GM18517 (cell line): ENCODE data around the gene CRYAB.
A peak's percentile ranks its signal among the peaks of the same experiment; 100 is the strongest.
"Not testable (repeated sequence)": the region's sequence is repeated elsewhere in the genome, so short reads cannot be mapped to it uniquely, and the experiment has no call there.

Experiments
- ATAC-seq: cut with Tn5 transposase; IDR thresholded peaks from one replicate; pipeline ENCODE4 v1.9.1; 2021; ENCODE audit warnings: mild to moderate bottlenecking, moderate library complexity; ENCODE audit not compliant: unreplicated experiment

CRYAB gene

GRCh38 chr11:111910676-111911562, 651 bp downstream of the CRYAB start:
- no peak for ATAC-seq

DNA sequence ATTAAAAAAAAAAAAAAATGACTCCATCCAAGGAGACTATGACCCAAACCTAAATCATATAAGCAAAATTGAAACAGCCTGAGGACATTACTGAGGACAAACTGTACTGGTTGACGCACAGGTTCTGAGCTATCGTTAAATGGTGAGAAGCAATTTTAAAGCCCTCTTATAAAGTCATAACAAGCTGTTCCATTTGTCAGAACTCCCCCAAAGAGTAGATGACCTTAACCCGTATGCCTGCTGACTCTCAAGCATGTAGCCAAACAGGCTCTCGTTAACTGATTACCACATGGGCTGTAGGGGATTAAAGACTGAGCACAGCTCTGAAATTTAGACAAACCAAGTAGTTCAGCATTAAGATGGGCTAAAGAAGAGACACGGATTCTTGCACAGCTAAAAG, 2.2 kb downstream of the CRYAB start:
- ATAC-seq = no peak

- ATAC-seq = no peak
These were observed 2.8 kb downstream of the CRYAB start for GRCh38 chr11:111908639-111909305.

GRCh38 chr11:111906680-111907079, 4.9 kb downstream of the CRYAB start:
- ATAC-seq = no peak

DNA sequence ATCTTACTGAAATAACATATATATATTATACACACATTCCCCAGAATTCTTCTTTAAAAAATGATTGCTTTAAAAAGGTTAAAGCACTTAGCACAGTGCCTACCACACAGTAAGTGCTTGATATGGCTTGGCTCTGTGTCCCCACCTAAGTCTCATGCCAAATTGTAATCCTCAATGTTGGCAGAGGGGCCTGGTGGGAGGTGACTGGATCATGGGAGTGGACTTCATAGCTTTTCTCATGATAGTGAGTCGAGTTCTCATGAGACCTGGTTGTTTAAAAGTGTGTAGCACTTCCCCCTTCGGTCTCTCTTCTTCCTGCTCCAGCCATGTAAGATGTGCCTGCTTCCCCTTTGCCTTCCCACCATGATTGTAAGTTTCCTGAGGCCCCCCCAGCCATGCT, 6.2 kb downstream of the CRYAB start:
- no peak for ATAC-seq

GRCh38 chr11:111886844-111887243, 24.7 kb downstream of the CRYAB start:
- no peak for ATAC-seq

GRCh38 chr11:111886032-111886431, 25.5 kb downstream of the CRYAB start:
- no peak for ATAC-seq

DNA sequence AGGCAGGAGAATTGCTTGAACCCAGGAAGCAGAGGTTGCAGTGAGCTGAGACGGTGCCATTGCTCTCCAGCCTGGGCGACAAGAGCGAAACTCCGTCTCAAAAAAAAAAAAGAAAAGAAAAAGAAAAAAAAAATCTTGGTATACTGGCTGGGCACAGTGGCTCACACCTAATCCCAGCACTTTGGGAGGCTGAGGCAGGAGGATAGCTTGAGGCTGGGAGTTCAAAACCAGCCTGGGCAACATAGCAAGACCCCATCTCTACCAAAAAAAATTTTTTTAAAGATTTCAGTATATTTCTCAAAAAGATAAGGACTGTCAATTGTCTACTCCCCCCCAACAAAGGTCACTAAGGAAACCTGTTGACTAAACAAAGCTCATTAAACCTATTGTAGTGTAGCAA, 26.5 kb downstream of the CRYAB start:
- ATAC-seq = not testable (repeated sequence)

DNA sequence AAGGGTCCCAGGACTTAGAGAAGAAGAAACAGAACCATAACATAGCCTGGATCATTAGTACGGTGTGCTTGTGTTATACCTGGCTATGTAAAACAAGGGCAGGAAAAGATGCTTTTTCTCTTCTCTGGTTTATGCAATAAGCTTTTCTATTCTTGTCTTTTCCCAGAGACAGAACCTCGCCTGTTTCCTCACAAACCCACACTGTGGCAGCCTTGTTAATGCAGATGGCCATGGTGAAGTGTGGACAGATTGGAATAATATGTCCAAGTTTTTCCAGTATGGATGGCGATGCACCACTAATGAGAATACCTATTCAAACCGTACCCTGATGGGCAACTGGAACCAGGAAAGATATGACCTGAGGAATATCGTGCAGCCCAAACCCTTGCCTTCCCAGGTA, 29.4 kb downstream of the CRYAB start:
- no peak for ATAC-seq

DNA sequence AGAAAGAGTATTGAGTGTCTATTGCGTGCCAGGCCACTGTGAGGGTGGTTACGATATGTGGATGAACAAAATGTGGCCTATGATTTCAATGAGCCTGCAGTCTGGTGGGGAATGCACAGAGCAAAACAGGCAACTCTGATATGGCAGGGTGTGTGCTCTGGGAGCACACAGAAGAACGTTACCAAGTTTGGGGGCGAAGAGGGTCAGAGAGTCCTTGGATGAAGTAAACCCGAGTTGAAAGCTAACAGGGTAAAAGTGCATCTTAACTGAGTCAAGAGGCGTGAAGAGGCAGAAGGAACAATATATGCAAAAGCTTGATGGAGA, 32.0 kb downstream of the CRYAB start:
- ATAC-seq = peak; percentile 19

GRCh38 chr11:111878849-111879636, 32.5 kb downstream of the CRYAB start, which contains the start of the genes CFAP68 and FDXACB1:
Gene CFAP68, plus strand, starts transcription at chr11:111879541. Its CDS starts 20 bp downstream, at chr11:111879561.
Gene FDXACB1, minus strand, starts transcription at chr11:111879165. Its CDS starts 33 bp downstream, at chr11:111879132.
- peak; percentile 89 for ATAC-seq

GRCh38 chr11:111878385-111878848, 33.2 kb downstream of the CRYAB start:
- peak; percentile 24 for ATAC-seq

DNA sequence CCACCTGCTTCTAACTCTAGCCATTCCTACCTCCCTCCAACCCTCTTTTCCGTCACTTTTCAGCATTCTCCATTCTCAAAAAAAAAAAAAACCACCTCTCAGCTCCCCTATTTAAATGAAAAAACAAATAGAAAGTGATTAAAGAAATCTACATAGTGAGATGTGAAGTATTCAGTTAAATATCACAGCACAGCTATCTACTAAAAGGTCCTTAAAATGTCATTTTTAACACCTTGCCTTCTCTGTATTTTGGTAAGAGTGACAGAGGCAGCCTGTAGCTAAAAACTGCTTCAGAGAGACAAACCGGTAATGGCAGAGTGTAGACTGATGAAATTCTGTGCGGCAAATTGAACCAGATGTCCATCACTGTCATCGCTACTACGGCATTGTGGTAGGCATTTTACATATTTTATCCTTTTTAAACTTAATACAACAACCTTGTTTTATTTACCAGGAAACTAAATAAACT, 39.8 kb downstream of the CRYAB start:
- ATAC-seq = no peak

DNA sequence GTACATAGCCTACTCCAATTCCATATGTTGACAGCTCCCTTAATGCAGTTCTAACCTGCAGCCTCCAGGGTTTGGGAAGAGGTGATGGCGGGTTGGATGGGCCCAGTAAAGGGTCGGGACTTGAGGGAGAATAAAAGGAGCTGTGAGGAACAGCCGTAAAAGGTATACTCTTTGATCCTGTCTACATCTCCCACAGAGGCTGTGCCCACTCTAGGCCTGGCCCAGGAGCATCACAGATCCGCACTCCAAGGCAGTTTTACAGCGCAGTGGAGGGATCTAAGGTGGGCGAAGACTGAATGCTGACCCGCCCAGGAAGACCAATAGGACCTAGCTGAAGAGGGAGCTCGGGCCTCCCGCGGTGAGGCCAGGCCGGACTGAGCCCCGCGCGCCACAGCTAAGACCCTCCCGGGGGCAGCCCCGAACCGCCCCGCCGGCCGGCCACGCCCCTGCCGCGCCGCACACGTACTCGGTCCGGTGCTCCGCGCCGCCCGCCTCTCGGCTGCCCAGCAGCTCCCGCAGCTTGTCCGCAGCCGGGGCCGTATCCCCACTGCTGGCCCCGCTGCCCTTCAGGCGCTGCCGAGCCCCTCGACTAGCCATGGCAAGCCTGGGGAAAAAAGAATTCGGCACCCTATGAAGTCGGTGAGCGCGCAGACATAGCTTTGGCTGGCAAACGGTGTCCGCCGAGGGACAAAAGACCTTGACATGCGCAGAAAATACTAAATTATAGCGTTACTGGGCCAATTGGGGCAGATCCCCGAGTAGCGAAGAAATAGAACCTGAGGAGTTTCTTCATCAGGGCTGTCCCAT, 40.5 kb downstream of the CRYAB start, which contains the start of gene ALG9:
TSS of gene ALG9 (minus strand) at position 696 of the 807 bp plus-strand sequence. CDS start at position 597, 99 bp downstream.
- peak; percentile 88 for ATAC-seq

DNA sequence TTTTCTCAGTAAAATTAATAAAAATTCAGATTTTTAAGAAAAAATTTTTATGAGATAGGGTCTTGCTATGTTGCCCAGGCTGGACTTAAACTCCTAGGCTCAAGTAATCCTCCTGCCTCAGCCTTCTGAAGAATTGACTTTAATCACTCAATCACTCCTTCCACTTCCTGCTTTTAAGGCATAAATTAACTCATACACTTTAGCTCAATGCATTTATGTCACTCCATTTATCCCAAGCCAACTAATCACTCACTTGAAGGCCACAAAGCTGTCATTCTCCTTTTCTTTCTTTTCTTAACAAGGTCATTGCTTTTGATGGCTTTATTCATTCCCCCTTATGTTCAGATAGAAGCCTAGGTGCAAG, 41.1 kb downstream of the CRYAB start:
- peak; percentile 10 for ATAC-seq

GRCh38 chr11:111870113-111870512, 41.5 kb downstream of the CRYAB start:
- ATAC-seq = no peak

DNA sequence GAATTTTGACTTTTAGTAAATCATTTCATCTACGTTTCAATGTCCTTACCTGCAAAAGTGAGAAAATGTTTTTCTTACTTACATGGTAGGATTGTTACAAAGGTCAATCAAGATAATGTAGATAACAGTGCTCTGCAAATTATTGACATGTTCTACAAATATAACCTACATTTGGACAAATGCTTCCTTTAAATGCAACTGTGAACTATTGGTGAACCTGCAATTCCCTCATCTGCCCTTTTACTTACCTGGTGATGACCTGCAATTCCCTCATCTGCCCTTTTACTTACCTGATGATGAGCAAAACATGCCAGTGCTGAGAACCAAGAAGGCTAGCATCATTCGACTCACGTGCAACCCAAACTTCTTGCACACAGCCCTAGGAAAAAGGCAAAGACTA, 51.3 kb downstream of the CRYAB start:
- ATAC-seq = no peak
